Measurements from ENCODE around the gene MYT1.
A peak's percentile ranks its signal among the peaks of the same experiment; 100 is the strongest.
"Not testable (repeated sequence)": the region's sequence is repeated elsewhere in the genome, so short reads cannot be mapped to it uniquely, and the experiment has no call there.

The MYT1 gene

DNA sequence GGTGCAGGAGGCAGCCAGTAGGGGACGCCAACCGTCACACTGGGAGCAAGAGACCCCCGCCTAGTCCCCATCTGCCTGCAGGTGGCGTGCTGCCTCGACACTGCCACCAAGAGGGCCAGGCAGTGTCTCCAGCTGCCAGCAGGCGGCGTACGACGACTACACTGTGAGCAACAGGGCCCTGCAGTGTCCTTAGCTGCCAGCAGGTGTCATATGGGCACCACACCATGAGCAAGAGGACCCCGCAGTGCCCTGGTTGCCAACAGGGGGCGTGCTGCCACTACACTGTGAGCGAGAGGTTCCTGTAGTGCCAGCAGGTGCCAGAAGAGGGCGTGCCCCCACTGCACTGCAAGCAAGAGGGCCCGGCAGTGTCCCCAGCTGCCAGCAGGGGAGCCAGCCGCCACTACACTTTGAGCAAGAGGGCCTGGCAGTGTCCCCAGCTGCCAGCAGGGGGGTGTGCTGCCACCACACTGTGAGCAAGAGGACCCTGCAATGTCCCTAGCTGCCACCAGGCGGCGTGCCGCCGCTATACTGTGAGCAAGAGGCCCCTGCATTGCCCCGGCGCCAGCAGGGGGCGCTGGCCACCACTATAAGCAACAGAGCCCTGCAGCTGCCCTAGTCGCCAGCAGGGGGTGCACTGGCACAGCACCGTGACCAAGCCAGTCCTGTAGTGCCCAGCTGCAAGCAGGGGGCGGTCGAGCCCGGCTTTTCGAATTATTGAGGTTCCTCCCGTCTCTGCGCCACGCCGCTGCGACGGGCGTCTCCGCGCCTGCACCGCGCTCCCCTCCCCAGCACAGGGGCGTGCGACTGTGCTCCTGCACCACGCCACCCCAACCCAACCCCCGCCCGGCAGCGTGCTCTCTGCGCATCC is 121.6 kb downstream of the MYT1 start:
- DNase-seq (ENCODE audit: insufficient read length, low spot score); FAIRE-seq: not testable (repeated sequence)
- peak; percentile 35 for TF ChIP-seq CTCF (IDR thresholded peaks at IDR 0.05; ENCODE audit: insufficient read depth, missing control alignments)

- not testable (repeated sequence) for FAIRE-seq; DNase-seq (ENCODE audit: insufficient read length, low spot score)
Observed at GRCh38 chr20:64286447-64287263, 122.4 kb downstream of the MYT1 start.

- DNase-seq (ENCODE audit: insufficient read length, low spot score); FAIRE-seq: not testable (repeated sequence)
Observed at GRCh38 chr20:64287264-64287590, 123.0 kb downstream of the MYT1 start.
